Diencephalon (tissue), 1 donor: ENCODE measurements around the gene KRTAP9-1. TPM values are rescaled to one million over a fixed set of nuclear protein-coding genes. Genes with fewer than 3 reads are reported as not detected.

Source experiments
- small RNA-seq: library from RNA; depleted of rRNA; stranded (forward); fragments of <200 nt; gene quantifications from one replicate; pipeline ENCODE3, GENCODE V24; 2014
- total RNA-seq: library from RNA; depleted of rRNA; stranded (reverse); fragments of >200 nt; gene quantifications from one replicate; pipeline ENCODE4 v1.2.3, GENCODE V29; 2014

KRTAP9-1 gene
- total RNA-seq, result not detected

GRCh38 chr17:41189837-41190318 lies at the start of gene KRTAP9-1:
Gene KRTAP9-1 (plus strand): TSS chr17:41189887. CDS start chr17:41189887, 0 bp downstream.

GRCh38 chr17:41140360-41141131 lies 49.1 kb upstream of the KRTAP9-1 start, which contains the start of gene KRTAP4-6:
Gene KRTAP4-6 (minus strand): TSS chr17:41140544. CDS start chr17:41140487, 57 bp downstream.

GRCh38 chr17:41149652-41149985 lies 40.1 kb upstream of the KRTAP9-1 start, which contains the start of gene KRTAP4-5:
Gene KRTAP4-5 (minus strand): TSS chr17:41149825. CDS start chr17:41149767, 58 bp downstream.

GRCh38 chr17:41160648-41161047 lies 29.0 kb upstream of the KRTAP9-1 start, which contains the start of gene KRTAP4-4:
Gene KRTAP4-4 (minus strand): TSS chr17:41160748. CDS start chr17:41160691, 57 bp downstream.

GRCh38 chr17:41168121-41168520 lies 21.6 kb upstream of the KRTAP9-1 start, which contains the start of gene KRTAP4-3:
Gene KRTAP4-3 (minus strand): TSS chr17:41168221. CDS start chr17:41168172, 49 bp downstream.

GRCh38 chr17:41177727-41178271 lies 11.9 kb upstream of the KRTAP9-1 start, which contains the start of gene KRTAP4-2:
Gene KRTAP4-2 (minus strand): TSS chr17:41178221. CDS start chr17:41178164, 57 bp downstream.

GRCh38 chr17:41184480-41184961 lies 5.2 kb upstream of the KRTAP9-1 start, which contains the start of gene KRTAP4-1:
Gene KRTAP4-1 (minus strand): TSS chr17:41184911. CDS start chr17:41184854, 57 bp downstream.

GRCh38 chr17:41226598-41227095 lies 37.0 kb downstream of the KRTAP9-1 start, which contains the start of gene KRTAP9-2:
Gene KRTAP9-2 (plus strand): TSS chr17:41226648. CDS start chr17:41226655, 7 bp downstream.

GRCh38 chr17:41232399-41233105 lies 42.9 kb downstream of the KRTAP9-1 start, which contains the start of gene KRTAP9-3:
Gene KRTAP9-3 (plus strand): TSS chr17:41232449. CDS start chr17:41232502, 53 bp downstream.

GRCh38 chr17:41237949-41238437 lies 48.3 kb downstream of the KRTAP9-1 start, which contains the start of gene KRTAP9-8:
Gene KRTAP9-8 (plus strand): TSS chr17:41237999. CDS start chr17:41238052, 53 bp downstream.

Small RNA genes within 50 kb of the gene (small RNA-seq; reads per million reads assigned to genes)
- gene KRTAP4-17P, result not detected

Other genes starting within 250 kb of the KRTAP9-1 start
- gene KRT39, start 222.9 kb upstream of the KRTAP9-1 start, total RNA-seq, result not detected
- not detected for gene KRT40, start 205.6 kb upstream of the KRTAP9-1 start, total RNA-seq
- not detected for gene KRTAP3-3, start 195.7 kb upstream of the KRTAP9-1 start, total RNA-seq
- gene KRTAP3-2, start 190.0 kb upstream of the KRTAP9-1 start, total RNA-seq, result not detected
- not detected for gene KRTAP3-1, start 180.8 kb upstream of the KRTAP9-1 start, total RNA-seq
- not detected for gene KRTAP1-5, start 162.7 kb upstream of the KRTAP9-1 start, total RNA-seq
- gene KRTAP1-4, start 159.7 kb upstream of the KRTAP9-1 start, total RNA-seq, result not detected
- not detected for gene KRTAP1-3, start 155.0 kb upstream of the KRTAP9-1 start, total RNA-seq
- not detected for gene KRTAP1-1, start 148.4 kb upstream of the KRTAP9-1 start, total RNA-seq
- not detected for gene KRTAP2-1, start 142.6 kb upstream of the KRTAP9-1 start, total RNA-seq
- gene KRTAP2-2, start 134.7 kb upstream of the KRTAP9-1 start, total RNA-seq, result not detected
- not detected for gene KRTAP2-3, start 129.8 kb upstream of the KRTAP9-1 start, total RNA-seq
- not detected for gene KRTAP2-4, start 124.0 kb upstream of the KRTAP9-1 start, total RNA-seq
- gene KRTAP4-7, start 105.7 kb upstream of the KRTAP9-1 start, total RNA-seq, result not detected
- gene KRTAP4-8, start 91.7 kb upstream of the KRTAP9-1 start, total RNA-seq, result not detected
- gene KRTAP4-16, start 87.7 kb upstream of the KRTAP9-1 start, total RNA-seq, result not detected
- not detected for gene KRTAP4-9, start 84.5 kb upstream of the KRTAP9-1 start, total RNA-seq
- gene KRTAP4-11, start 71.5 kb upstream of the KRTAP9-1 start, total RNA-seq, result not detected
- gene KRTAP4-12, start 65.7 kb upstream of the KRTAP9-1 start, total RNA-seq, result not detected
- not detected for gene KRTAP4-6, start 49.3 kb upstream of the KRTAP9-1 start, total RNA-seq
- not detected for gene KRTAP4-5, start 40.1 kb upstream of the KRTAP9-1 start, total RNA-seq
- not detected for gene KRTAP4-4, start 29.1 kb upstream of the KRTAP9-1 start, total RNA-seq
- not detected for gene KRTAP4-3, start 21.7 kb upstream of the KRTAP9-1 start, total RNA-seq
- gene KRTAP4-2, start 11.7 kb upstream of the KRTAP9-1 start, total RNA-seq, result not detected
- gene KRTAP4-1, start 5.0 kb upstream of the KRTAP9-1 start, total RNA-seq, result not detected
- gene KRTAP9-2, start 36.8 kb downstream of the KRTAP9-1 start, total RNA-seq, result not detected
- gene KRTAP9-3, start 42.6 kb downstream of the KRTAP9-1 start, total RNA-seq, result not detected
- not detected for gene KRTAP9-8, start 48.1 kb downstream of the KRTAP9-1 start, total RNA-seq
- gene KRTAP9-4, start 59.8 kb downstream of the KRTAP9-1 start, total RNA-seq, result not detected
- not detected for gene KRTAP9-9, start 65.5 kb downstream of the KRTAP9-1 start, total RNA-seq
- not detected for gene KRTAP9-6, start 75.5 kb downstream of the KRTAP9-1 start, total RNA-seq
- gene KRTAP9-7, start 85.8 kb downstream of the KRTAP9-1 start, total RNA-seq, result not detected
- not detected for gene KRTAP29-1, start 113.0 kb downstream of the KRTAP9-1 start, total RNA-seq
- gene KRTAP16-1, start 119.4 kb downstream of the KRTAP9-1 start, total RNA-seq, result not detected
- not detected for gene KRTAP17-1, start 125.8 kb downstream of the KRTAP9-1 start, total RNA-seq
- not detected for gene KRT33A, start 160.9 kb downstream of the KRTAP9-1 start, total RNA-seq
- gene KRT33B, start 179.9 kb downstream of the KRTAP9-1 start, total RNA-seq, result not detected
- not detected for gene KRT34, start 192.4 kb downstream of the KRTAP9-1 start, total RNA-seq
- gene KRT31, start 207.7 kb downstream of the KRTAP9-1 start, total RNA-seq, result 0.23 TPM
- gene KRT37, start 234.7 kb downstream of the KRTAP9-1 start, total RNA-seq, result not detected